CD4-positive, alpha-beta T cell (primary cell): ENCODE data around the gene SEMA5A. TPM values are rescaled to one million over a fixed set of nuclear protein-coding genes. Genes with fewer than 3 reads are reported as not detected.

Experiments used
- ATAC-seq: fragments of 200-7000 bp; cut with Tn5 transposase; one replicate; pipeline ENCODE4 v1.10.0; 2022; ENCODE audit warnings: mild to moderate bottlenecking; ENCODE audit not compliant: poor library complexity
- CTCF ChIA-PET: fragments of 350-600 bp; sonication (Branson Sonifier 250); formaldehyde crosslinking; loops from one replicate; lab custom pipeline; 2021; ENCODE audit warnings: antibody characterized with exemption, inconsistent platforms; lab: Charles Lee
- POLR2A ChIA-PET: fragments of 350-600 bp; sonication (Branson Sonifier 250); formaldehyde crosslinking; loops from one replicate; lab custom pipeline; 2021; ENCODE audit warnings: antibody characterized with exemption, inconsistent platforms; lab: Charles Lee
- DNase-seq, 14 experiments: peaks; one replicate each; pipeline ENCODE4 v3.0.0-alpha.2; 2013 to 2020; ENCODE audit warnings: mixed read lengths in 2 of 14
- H3K27ac ChIP-seq, 2 donors: one replicate each; pipeline versions ENCODE4 v1.5.1 to v1.7.0; 2013; ENCODE audit warnings: low read length in 2 of 2, low read depth in 1 of 2, mild to moderate bottlenecking in 1 of 2
- H3K27me3 ChIP-seq, 2 experiments: 1 replicate in 1 of 2; 2 replicates in 1 of 2; pipeline versions ENCODE4 v1.6.1 to v1.7.0; 2013; ENCODE audit warnings: low read length in 2 of 2, control low read depth in 1 of 2, mild to moderate bottlenecking in 1 of 2, moderate library complexity in 1 of 2; ENCODE audit not compliant: insufficient read depth in 2 of 2, control insufficient read depth in 1 of 2
- H3K36me3 ChIP-seq: one replicate; pipeline ENCODE4 v1.6.1; 2013; ENCODE audit warnings: low read length, control low read depth; ENCODE audit not compliant: insufficient read depth
- H3K4me1 ChIP-seq: one replicate; pipeline ENCODE4 v1.6.1; 2013; ENCODE audit warnings: low read length, control low read depth; ENCODE audit not compliant: insufficient read depth
- H3K4me3 ChIP-seq: one replicate; pipeline ENCODE4 v1.5.1; 2013; ENCODE audit warnings: mild to moderate bottlenecking, low read length, moderate library complexity
- H3K9me3 ChIP-seq, 2 experiments: 1 replicate in 1 of 2; 2 replicates in 1 of 2; pipeline versions ENCODE4 v1.6.1 to v1.7.0; 2013; ENCODE audit warnings: low read length in 2 of 2, mild to moderate bottlenecking in 2 of 2, control low read depth in 1 of 2, moderate library complexity in 1 of 2; ENCODE audit not compliant: control insufficient read depth in 1 of 2, insufficient read depth in 1 of 2
- H3K27ac Mint-ChIP-seq: one replicate; pipeline ENCODE4 v1.8.0; 2020; ENCODE audit warnings: mixed read lengths
- H3K27me3 Mint-ChIP-seq: one replicate; pipeline ENCODE4 v1.8.0; 2021; ENCODE audit warnings: mixed read lengths
- H3K36me3 Mint-ChIP-seq: one replicate; pipeline ENCODE4 v1.8.0; 2021; ENCODE audit warnings: low read depth, mixed read lengths
- H3K4me1 Mint-ChIP-seq: one replicate; pipeline ENCODE4 v1.8.0; 2021; ENCODE audit warnings: low read depth, mixed read lengths
- H3K4me3 Mint-ChIP-seq: one replicate; pipeline ENCODE4 v1.8.0; 2020; ENCODE audit warnings: mild to moderate bottlenecking, mixed read lengths
- H3K9me3 Mint-ChIP-seq: one replicate; pipeline ENCODE4 v1.8.0; 2020; ENCODE audit warnings: mixed read lengths
- intact Hi-C, 2 experiments: fragments of 100-400 bp; cut with DNase I in 1 of 2; cut with micrococcal nuclease in 1 of 2; formaldehyde crosslinking; loops; one replicate each; pipeline versions ENCODE4 v1.15.1 to v1.9.0; 2023 to 2025; cut with DNase I, micrococcal nuclease
- total RNA-seq, 174 experiments: library from RNA in 2 of 174; stranded (reverse) in 2 of 174; gene quantifications; one replicate each; pipeline ENCODE4 v1.2.3 and lab custom pipeline; 2021 to 2026
- TF ChIP-seq, protein P1 (sequence below): fragments of 200-600 bp; IDR thresholded peaks from one replicate; pipeline ENCODE4 v1.8.0; 2022; ENCODE audit warnings: antibody characterized with exemption, mild to moderate bottlenecking

The SEMA5A gene
- total RNA-seq, 2 experiments from 2014 or later = 2.0 to 2.9 TPM

- H3K4me3 ChIP-seq = no peak overlapping the region
- peaks cover 3% of the 10 kb centered on the region for H3K9me3 Mint-ChIP-seq
- no peak overlapping the region for H3K27ac Mint-ChIP-seq
- DNase-seq = no peak
- H3K27me3 Mint-ChIP-seq = no peaks in the 10 kb centered on the region
- no peaks in the 10 kb centered on the region for H3K36me3 ChIP-seq
- ATAC-seq = no peak
- no peak overlapping the region for H3K27ac ChIP-seq
- ChIA-PET POLR2A (no interaction called here), CTCF (no interaction called here)
- H3K4me3 Mint-ChIP-seq = no peak overlapping the region
- H3K4me1 ChIP-seq = no peaks in the 10 kb centered on the region
- intact Hi-C loops = no loop called here
- no peaks in the 10 kb centered on the region for H3K4me1 Mint-ChIP-seq
- H3K36me3 Mint-ChIP-seq = no peaks in the 10 kb centered on the region
- H3K27me3 ChIP-seq = no peaks in the 10 kb centered on the region
- peaks cover 0 to 3% of the 10 kb centered on the region in 2 experiments for H3K9me3 ChIP-seq
- TF ChIP-seq, protein P1, sequence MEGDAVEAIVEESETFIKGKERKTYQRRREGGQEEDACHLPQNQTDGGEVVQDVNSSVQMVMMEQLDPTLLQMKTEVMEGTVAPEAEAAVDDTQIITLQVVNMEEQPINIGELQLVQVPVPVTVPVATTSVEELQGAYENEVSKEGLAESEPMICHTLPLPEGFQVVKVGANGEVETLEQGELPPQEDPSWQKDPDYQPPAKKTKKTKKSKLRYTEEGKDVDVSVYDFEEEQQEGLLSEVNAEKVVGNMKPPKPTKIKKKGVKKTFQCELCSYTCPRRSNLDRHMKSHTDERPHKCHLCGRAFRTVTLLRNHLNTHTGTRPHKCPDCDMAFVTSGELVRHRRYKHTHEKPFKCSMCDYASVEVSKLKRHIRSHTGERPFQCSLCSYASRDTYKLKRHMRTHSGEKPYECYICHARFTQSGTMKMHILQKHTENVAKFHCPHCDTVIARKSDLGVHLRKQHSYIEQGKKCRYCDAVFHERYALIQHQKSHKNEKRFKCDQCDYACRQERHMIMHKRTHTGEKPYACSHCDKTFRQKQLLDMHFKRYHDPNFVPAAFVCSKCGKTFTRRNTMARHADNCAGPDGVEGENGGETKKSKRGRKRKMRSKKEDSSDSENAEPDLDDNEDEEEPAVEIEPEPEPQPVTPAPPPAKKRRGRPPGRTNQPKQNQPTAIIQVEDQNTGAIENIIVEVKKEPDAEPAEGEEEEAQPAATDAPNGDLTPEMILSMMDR = no peak
Observed at GRCh38 chr5:9108162-9108561, 437.7 kb downstream of the SEMA5A start.

- ATAC-seq (no peak), DNase-seq (no peak)
- H3K4me3 ChIP-seq = no peak overlapping the region
- CTCF ChIA-PET = no interaction called here
- POLR2A ChIA-PET = no interaction called here
- H3K9me3 Mint-ChIP-seq = peaks cover 3% of the 10 kb centered on the region
- no peaks in the 10 kb centered on the region for H3K4me1 ChIP-seq
- no peaks in the 10 kb centered on the region for H3K4me1 Mint-ChIP-seq
- H3K27ac ChIP-seq = no peak overlapping the region
- H3K27me3 Mint-ChIP-seq = no peaks in the 10 kb centered on the region
- no peak overlapping the region for H3K27ac Mint-ChIP-seq
- H3K36me3 ChIP-seq = no peaks in the 10 kb centered on the region
- H3K9me3 ChIP-seq = peaks cover 0 to 3% of the 10 kb centered on the region in 2 experiments
- intact Hi-C loops = no loop called here
- TF ChIP-seq, protein P1 = no peak
- H3K4me3 Mint-ChIP-seq = no peak overlapping the region
- no peaks in the 10 kb centered on the region for H3K27me3 ChIP-seq
- H3K36me3 Mint-ChIP-seq = no peaks in the 10 kb centered on the region
Observed at GRCh38 chr5:9105851-9106250, 440.0 kb downstream of the SEMA5A start.

- Mint-ChIP-seq H3K27me3 (no peaks in the 10 kb centered on the region), H3K4me3 (no peak overlapping the region), H3K27ac (no peak overlapping the region), H3K4me1 (no peaks in the 10 kb centered on the region), H3K36me3 (no peaks in the 10 kb centered on the region), H3K9me3 (no peaks in the 10 kb centered on the region)
- Histone ChIP-seq H3K27ac (no peak overlapping the region), H3K36me3 (no peaks in the 10 kb centered on the region), H3K4me3 (no peak overlapping the region), H3K4me1 (no peaks in the 10 kb centered on the region), H3K27me3 (no peaks in the 10 kb centered on the region), H3K9me3 (peaks cover 0 to 6% of the 10 kb centered on the region in 2 experiments)
- no peak for ATAC-seq
- no peak for DNase-seq
- ChIA-PET CTCF (no interaction called here), POLR2A (no interaction called here)
- intact Hi-C loops = no loop called here
- TF ChIP-seq, protein P1 = no peak
Observed at GRCh38 chr5:9104571-9105339, 441.1 kb downstream of the SEMA5A start.
